HepG2 (cell line): ENCODE data around the gene TAGLN. TPM values are rescaled to one million over a fixed set of nuclear protein-coding genes. Genes with fewer than 3 reads are reported as not detected.

Experiments used
- ATAC-seq: fragments of 200-7000 bp; cut with Tn5 transposase; 3 replicates; pipeline ENCODE4 v1.9.1; 2020; ENCODE audit warnings: mild to moderate bottlenecking, moderate library complexity
- BruUV-seq: library from RNA; stranded (reverse); fragments of 400-500 nt; replicated peaks from 2 replicates; lab custom pipeline; 2021; lab: Mats Ljungman, UMichigan
- CTCF ChIA-PET: fragments of 300-600 bp; formaldehyde crosslinking; extraction: SDS; loops from one replicate; lab custom pipeline; 2021; ENCODE audit warnings: low total read pairs, inconsistent platforms, low intra/inter-chr PET ratio; lab: Yijun Ruan, JAX
- POLR2A ChIA-PET: fragments of 350-600 bp; sonication (Branson Sonifier 250); formaldehyde crosslinking; loops from one replicate; lab custom pipeline; 2020; ENCODE audit warnings: antibody characterized with exemption, inconsistent platforms; lab: Yijun Ruan, JAX
- DNase-seq: peaks from one replicate; pipeline ENCODE4 v3.0.0-alpha.2; 2015; ENCODE audit warnings: low spot score
- FAIRE-seq: peaks from 3 replicates; lab custom pipeline; 2011; peaks lifted over from hg19 to GRCh38; lab: Jason Lieb, UNC
- H2AFZ ChIP-seq: one replicate; pipeline ENCODE4 v1.6.1; 2011; ENCODE audit warnings: low read length, inconsistent platforms
- H3K27ac ChIP-seq: fragments of 300-600 bp; 3 replicates; pipeline ENCODE4 v1.8.0; 2011; ENCODE audit warnings: mixed run types, mild to moderate bottlenecking, mixed read lengths, low read length, inconsistent platforms; ENCODE audit not compliant: insufficient read depth; ENCODE audit errors: extremely low read length
- H3K27me3 ChIP-seq, 2 experiments: fragments of 200-600 bp in 1 of 2; 2 replicates in 1 of 2; 3 replicates in 1 of 2; pipeline versions ENCODE4 v1.6.0 to v1.8.0; 2011; ENCODE audit warnings: low read length in 2 of 2, mild to moderate bottlenecking in 2 of 2, moderate library complexity in 2 of 2, inconsistent platforms in 1 of 2; ENCODE audit not compliant: insufficient read depth in 2 of 2, control insufficient read depth in 1 of 2
- H3K36me3 ChIP-seq, 2 experiments: fragments of 200-600 bp in 1 of 2; replicated peaks in 1 of 2; 2 replicates in 1 of 2; 3 replicates in 1 of 2; pipeline versions ENCODE4 v1.5.1 to v1.8.0; 2011; ENCODE audit warnings: low read length in 2 of 2, inconsistent platforms in 1 of 2; ENCODE audit not compliant: insufficient read depth in 2 of 2, control insufficient read depth in 1 of 2
- H3K4me1 ChIP-seq: 2 replicates; pipeline ENCODE4 v1.5.1; 2012; ENCODE audit warnings: low read length, inconsistent platforms; ENCODE audit not compliant: insufficient read depth
- H3K4me2 ChIP-seq: 2 replicates; pipeline ENCODE4 v1.6.0; 2011; ENCODE audit warnings: low read depth, low read length, inconsistent platforms
- H3K4me3 ChIP-seq, 3 experiments: fragments of 200-600 bp in 1 of 3; sonication (generic), shearing (Covaris generic) in 1 of 3; replicated peaks in 1 of 3; 2 replicates each; pipeline ENCODE4 v1.5.1; 2011 to 2016; ENCODE audit warnings: low read length in 3 of 3, inconsistent platforms in 2 of 3, low read depth in 2 of 3, mild to moderate bottlenecking in 2 of 3, control low read depth in 1 of 3, mixed read lengths in 1 of 3; ENCODE audit not compliant: insufficient read depth in 1 of 3
- H3K79me2 ChIP-seq: one replicate; pipeline ENCODE4 v1.6.1; 2011; ENCODE audit warnings: low read length, inconsistent platforms; ENCODE audit not compliant: insufficient read depth
- H3K9ac ChIP-seq: 2 replicates; pipeline ENCODE4 v1.6.0; 2011; ENCODE audit warnings: mild to moderate bottlenecking, low read depth, low read length, inconsistent platforms; ENCODE audit not compliant: insufficient read depth
- H3K9me3 ChIP-seq: 2 replicates; pipeline ENCODE4 v1.5.1; 2012; ENCODE audit warnings: mild to moderate bottlenecking, low read length
- H4K20me1 ChIP-seq: 2 replicates; pipeline ENCODE4 v1.6.0; 2011; ENCODE audit warnings: inconsistent platforms, mild to moderate bottlenecking, low read length, moderate library complexity; ENCODE audit not compliant: insufficient read depth
- RARG ChIP-seq: sonication (generic); formaldehyde crosslinking; IDR thresholded peaks from 2 replicates; pipeline ENCODE4 v1.4.0; 2020; ENCODE audit warnings: low read depth, mild to moderate bottlenecking, missing genetic modification reagents
- WGBS: methylation state at CpG from one replicate; pipeline ENCODE4 v1.1.6; 2017; ENCODE audit warnings: low lambda C conversion rate; 5-methylcytosine and 5-hydroxymethylcytosine counted together
- in situ Hi-C: cut with HindIII; loops from 2 replicates; pipeline ENCODE4 v1.10.0; 2017; ENCODE audit warnings: low pct_unique_long_range_greater_than_20kb; ENCODE audit not compliant: extremely low pct_ligation_motif_present
- intact Hi-C: fragments of 100-400 bp; cut with micrococcal nuclease; formaldehyde crosslinking; loops from one replicate; pipeline ENCODE4 v1.10.0; 2022; ENCODE audit not compliant: unreplicated experiment
- polyA plus RNA-seq, 8 experiments: library from polyadenylated mRNA; depleted of rRNA in 3 of 8; stranded (reverse) in 7 of 8; unstranded in 1 of 8; fragments of >200 nt; fragmentation: Illumina TruSeq in 4 of 8; extraction: Trizol in 4 of 8; gene quantifications; 2 replicates each; pipeline versions ENCODE4 v1.2.1 to v1.2.3, GENCODE V29; 2011 to 2016; ENCODE audit warnings: low read depth in 4 of 8, missing spikeins in 1 of 8, mixed read lengths in 1 of 8; ENCODE audit not compliant: insufficient read depth in 1 of 8
- total RNA-seq, 5 experiments: library from RNA; depleted of rRNA; stranded (reverse); fragments of >200 nt; fragmentation: Illumina TruSeq; extraction: Trizol; gene quantifications; 2 replicates each; pipeline ENCODE4 v1.2.3, GENCODE V29; 2016; ENCODE audit warnings: low read depth in 1 of 5
- TF ChIP-seq, protein P1 (sequence below), 2 experiments: fragments of 450-650 bp in 1 of 2; sonication (generic) in 1 of 2; formaldehyde crosslinking in 1 of 2; IDR thresholded peaks; 2 replicates each; pipeline versions ENCODE4 v1.6.1 to v1.8.0; 2016 to 2022; ENCODE audit warnings: antibody characterized with exemption in 1 of 2, mild to moderate bottlenecking in 1 of 2, missing genetic modification reagents in 1 of 2

Gene TAGLN
- total and polyA plus RNA-seq, 2 of the 13 experiments (the other 11 are each of a cell fraction or from before 2014, with no cell fraction given): 12.6 to 75.4 TPM

DNA sequence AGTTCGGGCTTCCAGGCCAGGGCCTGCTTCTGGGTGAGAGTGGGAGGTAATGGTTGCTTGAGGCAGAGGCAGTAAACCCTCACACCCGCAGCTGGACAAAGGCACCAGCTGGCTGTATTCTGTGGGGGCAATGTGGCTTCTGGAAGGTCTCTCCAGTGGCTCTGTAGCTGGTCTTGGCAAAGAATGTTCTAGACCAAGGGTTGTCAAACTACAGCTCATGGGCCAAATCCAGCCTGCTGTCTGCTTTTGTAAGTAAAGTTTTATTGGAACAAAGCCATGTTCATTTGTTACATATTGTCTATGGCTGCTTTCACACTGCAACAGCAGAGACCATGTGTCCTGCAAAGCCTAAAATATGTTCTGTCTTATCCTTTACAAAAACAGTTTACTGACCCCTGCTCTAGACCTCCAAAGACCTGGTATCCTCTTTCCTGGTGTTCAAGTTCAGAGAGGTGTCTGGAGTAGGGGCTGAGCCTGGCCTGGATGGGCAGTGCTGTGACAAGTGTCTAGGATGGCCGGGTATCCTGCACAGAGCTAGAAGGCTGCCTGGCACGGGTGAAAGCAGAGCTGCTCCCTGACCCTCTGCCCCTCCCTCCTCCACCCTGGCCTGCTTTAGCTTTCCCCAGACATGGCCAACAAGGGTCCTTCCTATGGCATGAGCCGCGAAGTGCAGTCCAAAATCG lies 3.4 kb downstream of the TAGLN start:
- no peak for ATAC-seq
- 86% methylated on average over 7 of the region's 7 CpGs for WGBS
- no peaks in the 10 kb centered on the region for H4K20me1 ChIP-seq
- H3K4me3 ChIP-seq: no peak overlapping the region
- intact Hi-C loops: no loop called here
- H3K36me3 ChIP-seq: peaks cover 0 to 3% of the 10 kb centered on the region in 2 experiments; a peak in 1 of 5 replicates
- no peak for FAIRE-seq
- in situ Hi-C loops: no loop called here
- H3K4me1 ChIP-seq: peaks cover 9% of the 10 kb centered on the region
- CTCF ChIA-PET: no interaction called here
- POLR2A ChIA-PET: interaction anchor here (0.9 kb wide), 1 partner anchor 24 kb away, joined by 3 read pairs; the partner anchor contains the start of gene SIDT2
- DNase-seq: no peak
- no peak overlapping the region for H3K4me2 ChIP-seq
- H3K79me2 ChIP-seq: no peaks in the 10 kb centered on the region
- H2AFZ ChIP-seq: no peak overlapping the region
- TF ChIP-seq, protein P1, sequence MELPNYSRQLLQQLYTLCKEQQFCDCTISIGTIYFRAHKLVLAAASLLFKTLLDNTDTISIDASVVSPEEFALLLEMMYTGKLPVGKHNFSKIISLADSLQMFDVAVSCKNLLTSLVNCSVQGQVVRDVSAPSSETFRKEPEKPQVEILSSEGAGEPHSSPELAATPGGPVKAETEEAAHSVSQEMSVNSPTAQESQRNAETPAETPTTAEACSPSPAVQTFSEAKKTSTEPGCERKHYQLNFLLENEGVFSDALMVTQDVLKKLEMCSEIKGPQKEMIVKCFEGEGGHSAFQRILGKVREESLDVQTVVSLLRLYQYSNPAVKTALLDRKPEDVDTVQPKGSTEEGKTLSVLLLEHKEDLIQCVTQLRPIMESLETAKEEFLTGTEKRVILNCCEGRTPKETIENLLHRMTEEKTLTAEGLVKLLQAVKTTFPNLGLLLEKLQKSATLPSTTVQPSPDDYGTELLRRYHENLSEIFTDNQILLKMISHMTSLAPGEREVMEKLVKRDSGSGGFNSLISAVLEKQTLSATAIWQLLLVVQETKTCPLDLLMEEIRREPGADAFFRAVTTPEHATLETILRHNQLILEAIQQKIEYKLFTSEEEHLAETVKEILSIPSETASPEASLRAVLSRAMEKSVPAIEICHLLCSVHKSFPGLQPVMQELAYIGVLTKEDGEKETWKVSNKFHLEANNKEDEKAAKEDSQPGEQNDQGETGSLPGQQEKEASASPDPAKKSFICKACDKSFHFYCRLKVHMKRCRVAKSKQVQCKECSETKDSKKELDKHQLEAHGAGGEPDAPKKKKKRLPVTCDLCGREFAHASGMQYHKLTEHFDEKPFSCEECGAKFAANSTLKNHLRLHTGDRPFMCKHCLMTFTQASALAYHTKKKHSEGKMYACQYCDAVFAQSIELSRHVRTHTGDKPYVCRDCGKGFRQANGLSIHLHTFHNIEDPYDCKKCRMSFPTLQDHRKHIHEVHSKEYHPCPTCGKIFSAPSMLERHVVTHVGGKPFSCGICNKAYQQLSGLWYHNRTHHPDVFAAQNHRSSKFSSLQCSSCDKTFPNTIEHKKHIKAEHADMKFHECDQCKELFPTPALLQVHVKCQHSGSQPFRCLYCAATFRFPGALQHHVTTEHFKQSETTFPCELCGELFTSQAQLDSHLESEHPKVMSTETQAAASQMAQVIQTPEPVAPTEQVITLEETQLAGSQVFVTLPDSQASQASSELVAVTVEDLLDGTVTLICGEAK (IDR thresholded peaks at IDR 0.05): no peak
- TF ChIP-seq, protein P1 (CRISPR knock-in tag; IDR thresholded peaks at IDR 0.05): peak; percentile 64
- no peak for TF ChIP-seq RARG
- BruUV-seq: no TSS peak
- no peak overlapping the region for H3K27ac ChIP-seq
- no peaks in the 10 kb centered on the region for H3K9me3 ChIP-seq
- H3K27me3 ChIP-seq: no peaks in the 10 kb centered on the region
- no peak overlapping the region for H3K9ac ChIP-seq
